SK-N-SH (cell line): Measurements from ENCODE around the gene UNC5B. TPM values are rescaled to one million over a fixed set of nuclear protein-coding genes. Genes with fewer than 3 reads are reported as not detected.

Experiments
- CTCF ChIA-PET: fragments of 300-600, 350-600 bp; formaldehyde crosslinking; extraction: SDS; loops from one replicate; lab custom pipeline; 2021; lab: Yijun Ruan, JAX
- POLR2A ChIA-PET: fragments of 350-600 bp; sonication (Branson Sonifier 250); formaldehyde crosslinking; extraction: SDS; loops from one replicate; lab custom pipeline; 2020; ENCODE audit warnings: antibody characterized with exemption, inconsistent platforms; lab: Yijun Ruan, JAX
- DNase-seq: peaks from one replicate; pipeline ENCODE4 v3.0.0; 2012
- H2AFZ ChIP-seq: fragments of 200-600 bp; sonication (generic); 2 replicates; pipeline ENCODE4 v1.8.1; 2016; ENCODE audit warnings: antibody characterized with exemption, mild to moderate bottlenecking, low read depth
- H3F3A ChIP-seq: fragments of 200-600 bp; sonication (generic); replicated peaks from 2 replicates; pipeline ENCODE3; 2016; ENCODE audit warnings: antibody characterized with exemption, mild to moderate bottlenecking; ENCODE audit not compliant: insufficient read depth
- H3K27ac ChIP-seq, 2 experiments: fragments of 200-500 bp in 1 of 2; fragments of 200-600 bp in 1 of 2; sonication (Bioruptor generic) in 1 of 2; sonication (generic), shearing (Covaris generic) in 1 of 2; 2 replicates each; pipeline versions ENCODE4 v1.5.1 to v1.6.1; 2014 to 2016; ENCODE audit warnings: low read depth in 2 of 2, inconsistent platforms in 1 of 2, low read length in 1 of 2, mild to moderate bottlenecking in 1 of 2, mixed read lengths in 1 of 2
- H3K27me3 ChIP-seq: fragments of 200-600 bp; sonication (generic), shearing (Covaris generic); 2 replicates; pipeline ENCODE4 v1.6.1; 2016; ENCODE audit warnings: mixed run types; ENCODE audit not compliant: insufficient read depth
- H3K36me3 ChIP-seq, 2 experiments: fragments of 200-500 bp in 1 of 2; fragments of 200-600 bp in 1 of 2; sonication (Bioruptor generic) in 1 of 2; sonication (generic) in 1 of 2; replicated peaks in 1 of 2; 2 replicates each; pipeline versions ENCODE3 to v1.5.1; 2014 to 2016; ENCODE audit warnings: low read length in 1 of 2, mild to moderate bottlenecking in 1 of 2; ENCODE audit not compliant: insufficient read depth in 2 of 2, control insufficient read depth in 1 of 2
- H3K4me1 ChIP-seq, 2 experiments: fragments of 200-500 bp in 1 of 2; fragments of 200-600 bp in 1 of 2; sonication (Bioruptor generic) in 1 of 2; sonication (generic), shearing (Covaris generic) in 1 of 2; 2 replicates each; pipeline versions ENCODE4 v1.5.1 to v1.6.1; 2014 to 2016; ENCODE audit warnings: low read depth in 1 of 2, low read length in 1 of 2, mixed run types in 1 of 2; ENCODE audit not compliant: insufficient read depth in 2 of 2, control insufficient read depth in 1 of 2
- H3K4me2 ChIP-seq: fragments of 200-600 bp; sonication (generic), shearing (Covaris generic); 2 replicates; pipeline ENCODE4 v1.6.1; 2017; ENCODE audit warnings: mixed run types
- H3K4me3 ChIP-seq, 2 experiments: fragments of 200-500 bp in 1 of 2; fragments of 200-600 bp in 1 of 2; sonication (Bioruptor generic) in 1 of 2; sonication (generic), shearing (Covaris generic) in 1 of 2; 2 replicates each; pipeline versions ENCODE4 v1.5.1 to v1.8.1; 2014 to 2016; ENCODE audit warnings: low read depth in 2 of 2, inconsistent platforms in 1 of 2, low read length in 1 of 2, mild to moderate bottlenecking in 1 of 2, mixed read lengths in 1 of 2, moderate library complexity in 1 of 2
- H3K79me2 ChIP-seq: fragments of 200-600 bp; sonication (generic); 2 replicates; pipeline ENCODE4 v1.8.1; 2017; ENCODE audit warnings: mild to moderate bottlenecking; ENCODE audit not compliant: insufficient read depth
- H3K9ac ChIP-seq: fragments of 200-600 bp; sonication (generic); 2 replicates; pipeline ENCODE4 v1.6.1; 2017; ENCODE audit warnings: mixed run types
- H3K9me2 ChIP-seq: fragments of 200-600 bp; sonication (generic); 2 replicates; pipeline ENCODE4 v1.6.1; 2017; ENCODE audit warnings: mixed run types
- H3K9me3 ChIP-seq: fragments of 200-600 bp; sonication (generic); 2 replicates; pipeline ENCODE4 v1.6.1; 2017; ENCODE audit warnings: mixed run types, mild to moderate bottlenecking, moderate library complexity
- H4K20me1 ChIP-seq: fragments of 200-600 bp; sonication (generic); 2 replicates; pipeline ENCODE4 v1.6.1; 2017; ENCODE audit warnings: mild to moderate bottlenecking, mixed run types; ENCODE audit not compliant: insufficient read depth
- CTCF ChIP-seq: fragments of 200-600 bp; sonication (generic); IDR thresholded peaks from 2 replicates; pipeline ENCODE4 v1.6.1; 2017; ENCODE audit warnings: antibody characterized with exemption, mild to moderate bottlenecking, moderate library complexity
- EZH2phosphoT487 ChIP-seq: fragments of 200-600 bp; sonication (generic); IDR thresholded peaks from 2 replicates; pipeline ENCODE4 v1.6.1; 2017; ENCODE audit warnings: low read depth, mixed run types, mild to moderate bottlenecking, antibody characterized with exemption, moderate library complexity, borderline replicate concordance
- FOSL2 ChIP-seq: IDR thresholded peaks from 2 replicates; pipeline ENCODE4 v1.4.0; 2012; ENCODE audit warnings: low read depth, mild to moderate bottlenecking, moderate library complexity, borderline replicate concordance
- FOXM1 ChIP-seq: IDR thresholded peaks from 2 replicates; pipeline ENCODE4 v1.4.0; 2012; ENCODE audit warnings: low read depth, mild to moderate bottlenecking
- MEF2A ChIP-seq: IDR thresholded peaks from 2 replicates; pipeline ENCODE4 v1.4.0; 2012; ENCODE audit warnings: low read depth, borderline replicate concordance
- MXI1 ChIP-seq: IDR thresholded peaks from 2 replicates; pipeline ENCODE4 v1.6.1; 2012; ENCODE audit warnings: mild to moderate bottlenecking, low read depth, low read length, improper control_type of control experiment
- NFIC ChIP-seq: IDR thresholded peaks from 2 replicates; pipeline ENCODE4 v1.4.0; 2012; ENCODE audit warnings: borderline replicate concordance
- NRF1 ChIP-seq: IDR thresholded peaks from 2 replicates; pipeline ENCODE4 v1.6.1; 2012; ENCODE audit warnings: low read depth, mild to moderate bottlenecking, low read length
- RXRA ChIP-seq: IDR thresholded peaks from 2 replicates; pipeline ENCODE4 v1.4.0; 2012; ENCODE audit warnings: low read depth, mild to moderate bottlenecking, borderline replicate concordance
- SIN3A ChIP-seq: IDR thresholded peaks from 2 replicates; pipeline ENCODE4 v1.6.1; 2012; ENCODE audit warnings: low read depth, mild to moderate bottlenecking, low read length, moderate library complexity, borderline replicate concordance
- SMC3 ChIP-seq: IDR thresholded peaks from 2 replicates; pipeline ENCODE4 v1.6.1; 2012; ENCODE audit warnings: low read depth, low read length, improper control_type of control experiment
- USF2 ChIP-seq: fragments of 150-350 bp; IDR thresholded peaks from 2 replicates; pipeline ENCODE4 v1.6.1; 2017; ENCODE audit warnings: antibody characterized with exemption, low read length, low read depth, borderline replicate concordance
- WGBS: methylation state at CpG from one replicate; pipeline ENCODE4 v1.1.6; 2017; ENCODE audit warnings: low lambda C conversion rate; 5-methylcytosine and 5-hydroxymethylcytosine counted together
- polyA plus RNA-seq, 3 experiments: library from polyadenylated mRNA; depleted of rRNA; stranded (reverse); fragments of >200 nt; gene quantifications; 2 replicates each; pipeline ENCODE4 v1.2.3, GENCODE V29; 2012
- TF ChIP-seq, protein P1 (sequence below): fragments of 150-350 bp; IDR thresholded peaks from 2 replicates; pipeline ENCODE4 v1.6.1; 2016; ENCODE audit warnings: mild to moderate bottlenecking, low read depth, low read length
- TF ChIP-seq, protein P2 (sequence below): IDR thresholded peaks from 2 replicates; pipeline ENCODE4 v1.6.1; 2012; ENCODE audit warnings: mild to moderate bottlenecking, low read depth, low read length, moderate library complexity

The UNC5B gene
- polyA plus RNA-seq, 1 of the 3 experiments (the other 2 are of a cell fraction): 13.8 TPM

- Histone ChIP-seq H3K9me3 (no peaks in the 10 kb centered on the region), H3K27me3 (no peaks in the 10 kb centered on the region), H2AFZ (no peak overlapping the region), H3K4me2 (no peak overlapping the region), H3F3A (peaks cover 3% of the 10 kb centered on the region), H3K36me3 (peaks cover 17 to 31% of the 10 kb centered on the region in 2 experiments), H3K4me3 (no peak overlapping the region), H4K20me1 (peaks cover 21% of the 10 kb centered on the region), H3K9me2 (no peaks in the 10 kb centered on the region), H3K4me1 (no peaks in the 10 kb centered on the region; a peak in 1 of 4 replicates), H3K9ac (no peak overlapping the region), H3K79me2 (no peaks in the 10 kb centered on the region), H3K27ac (peak overlapping the region in 1 of 2 experiments; percentile 25; a peak in 1 of 4 replicates)
- TF ChIP-seq MXI1 (no peak), FOSL2 (no peak), NFIC (no peak), SMC3 (no peak), MEF2A (no peak), SIN3A (no peak), CTCF (no peak)
- TF ChIP-seq, protein P1, sequence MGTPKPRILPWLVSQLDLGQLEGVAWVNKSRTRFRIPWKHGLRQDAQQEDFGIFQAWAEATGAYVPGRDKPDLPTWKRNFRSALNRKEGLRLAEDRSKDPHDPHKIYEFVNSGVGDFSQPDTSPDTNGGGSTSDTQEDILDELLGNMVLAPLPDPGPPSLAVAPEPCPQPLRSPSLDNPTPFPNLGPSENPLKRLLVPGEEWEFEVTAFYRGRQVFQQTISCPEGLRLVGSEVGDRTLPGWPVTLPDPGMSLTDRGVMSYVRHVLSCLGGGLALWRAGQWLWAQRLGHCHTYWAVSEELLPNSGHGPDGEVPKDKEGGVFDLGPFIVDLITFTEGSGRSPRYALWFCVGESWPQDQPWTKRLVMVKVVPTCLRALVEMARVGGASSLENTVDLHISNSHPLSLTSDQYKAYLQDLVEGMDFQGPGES: no peak
- POLR2A ChIA-PET: no interaction called here
- CTCF ChIA-PET: interaction anchor here (0.9 to 1.3 kb wide), 4 partner anchors 13 to 398 kb away, joined by 3 to 5 read pairs (median 3); no protein-coding TSS in a partner anchor
- WGBS: 85% methylated on average over 8 of the region's 16 CpGs
- DNase-seq: no peak
Measured at GRCh38 chr10:71300555-71301370, 88.4 kb downstream of the UNC5B start.

DNA sequence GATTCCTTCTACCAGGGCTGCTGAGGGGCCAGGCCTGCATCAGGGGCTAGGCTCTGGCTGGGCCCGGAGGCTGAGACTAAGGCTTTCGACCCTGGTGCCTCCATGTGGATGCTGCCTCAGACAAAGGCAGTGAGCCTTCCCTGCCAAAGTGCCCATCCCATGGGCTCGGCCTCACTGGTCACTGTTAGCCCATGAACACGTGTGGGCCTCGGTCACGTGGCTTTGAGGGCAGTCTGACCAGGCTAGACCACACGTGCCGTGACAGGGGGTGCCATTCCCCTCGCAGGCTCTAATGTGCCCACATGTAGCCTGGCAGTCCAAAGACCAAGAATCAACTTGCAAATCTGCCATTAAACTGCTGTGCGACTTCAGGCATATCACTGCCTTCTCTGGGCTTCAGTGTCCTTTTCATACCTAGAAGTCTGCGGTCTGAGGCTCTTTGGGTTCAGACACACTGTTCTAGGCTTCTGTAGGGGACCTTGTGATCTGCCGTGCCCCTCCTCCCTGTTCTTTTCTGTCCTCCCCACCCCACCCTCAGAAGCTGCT, 89.1 kb downstream of the UNC5B start:
- Histone ChIP-seq H3K4me2 (no peak overlapping the region), H2AFZ (no peak overlapping the region), H3K9me2 (no peaks in the 10 kb centered on the region), H3K4me1 (no peaks in the 10 kb centered on the region; a peak in 1 of 4 replicates), H3K9me3 (no peaks in the 10 kb centered on the region), H4K20me1 (peaks cover 21% of the 10 kb centered on the region), H3K79me2 (no peaks in the 10 kb centered on the region), H3K27ac (peak overlapping the region in 1 of 2 experiments; percentile 25; a peak in 1 of 4 replicates), H3K4me3 (no peak overlapping the region), H3K36me3 (peaks cover 22 to 25% of the 10 kb centered on the region in 2 experiments), H3K9ac (no peak overlapping the region), H3F3A (peaks cover 3% of the 10 kb centered on the region), H3K27me3 (no peaks in the 10 kb centered on the region)
- CTCF ChIA-PET: interaction anchor here (1.2 to 1.5 kb wide), 3 partner anchors 11 to 407 kb away, joined by 4 to 8 read pairs (median 7); no protein-coding TSS in a partner anchor
- POLR2A ChIA-PET: no interaction called here
- DNase-seq: no peak
- 94% methylated on average over 8 of the region's 12 CpGs for WGBS
- TF ChIP-seq EZH2phosphoT487 (no peak), FOXM1 (no peak), RXRA (no peak), NRF1 (no peak), CTCF (no peak), FOSL2 (no peak), USF2 (no peak)
- TF ChIP-seq, protein P2, sequence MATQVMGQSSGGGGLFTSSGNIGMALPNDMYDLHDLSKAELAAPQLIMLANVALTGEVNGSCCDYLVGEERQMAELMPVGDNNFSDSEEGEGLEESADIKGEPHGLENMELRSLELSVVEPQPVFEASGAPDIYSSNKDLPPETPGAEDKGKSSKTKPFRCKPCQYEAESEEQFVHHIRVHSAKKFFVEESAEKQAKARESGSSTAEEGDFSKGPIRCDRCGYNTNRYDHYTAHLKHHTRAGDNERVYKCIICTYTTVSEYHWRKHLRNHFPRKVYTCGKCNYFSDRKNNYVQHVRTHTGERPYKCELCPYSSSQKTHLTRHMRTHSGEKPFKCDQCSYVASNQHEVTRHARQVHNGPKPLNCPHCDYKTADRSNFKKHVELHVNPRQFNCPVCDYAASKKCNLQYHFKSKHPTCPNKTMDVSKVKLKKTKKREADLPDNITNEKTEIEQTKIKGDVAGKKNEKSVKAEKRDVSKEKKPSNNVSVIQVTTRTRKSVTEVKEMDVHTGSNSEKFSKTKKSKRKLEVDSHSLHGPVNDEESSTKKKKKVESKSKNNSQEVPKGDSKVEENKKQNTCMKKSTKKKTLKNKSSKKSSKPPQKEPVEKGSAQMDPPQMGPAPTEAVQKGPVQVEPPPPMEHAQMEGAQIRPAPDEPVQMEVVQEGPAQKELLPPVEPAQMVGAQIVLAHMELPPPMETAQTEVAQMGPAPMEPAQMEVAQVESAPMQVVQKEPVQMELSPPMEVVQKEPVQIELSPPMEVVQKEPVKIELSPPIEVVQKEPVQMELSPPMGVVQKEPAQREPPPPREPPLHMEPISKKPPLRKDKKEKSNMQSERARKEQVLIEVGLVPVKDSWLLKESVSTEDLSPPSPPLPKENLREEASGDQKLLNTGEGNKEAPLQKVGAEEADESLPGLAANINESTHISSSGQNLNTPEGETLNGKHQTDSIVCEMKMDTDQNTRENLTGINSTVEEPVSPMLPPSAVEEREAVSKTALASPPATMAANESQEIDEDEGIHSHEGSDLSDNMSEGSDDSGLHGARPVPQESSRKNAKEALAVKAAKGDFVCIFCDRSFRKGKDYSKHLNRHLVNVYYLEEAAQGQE: no peak
